ENCODE measurements around the gene AP4S1. TPM values are rescaled to one million over a fixed set of nuclear protein-coding genes. Genes with fewer than 3 reads are reported as not detected.

Gene AP4S1
- total and polyA plus RNA-seq, 2 of the 8 experiments (the other 6 are each of a cell fraction or from before 2014, with no cell fraction given) = 2.8 to 9.9 TPM

DNA sequence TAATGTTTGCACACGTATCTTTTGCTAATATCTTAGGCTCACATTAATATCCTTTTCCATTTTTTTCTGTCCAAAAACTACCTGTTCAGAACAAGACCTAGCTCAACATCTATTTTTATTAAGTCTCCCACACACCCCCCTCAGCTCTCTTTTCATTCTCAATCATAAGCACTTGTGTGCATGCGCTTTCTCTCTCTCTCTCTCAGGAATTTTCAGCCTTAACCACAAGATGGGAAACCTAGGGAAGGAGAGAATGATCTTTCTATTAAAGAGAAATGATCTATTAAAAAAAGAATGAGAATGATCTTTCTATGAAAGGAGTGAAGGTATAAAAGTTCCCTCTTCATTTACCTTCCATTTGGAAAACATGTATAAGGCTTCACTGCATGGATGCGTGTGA lies 39.7 kb upstream of the AP4S1 start (continued):
- no peak for TF ChIP-seq NRF1 (IDR thresholded peaks at IDR 0.05; ENCODE audit: low read depth, low read length)
- TF ChIP-seq KDM4A (IDR thresholded peaks at IDR 0.05; ENCODE audit: low read depth, low read length, severe bottlenecking) = no peak
